ENCODE measurements around the gene TRAPPC13. TPM values are rescaled to one million over a fixed set of nuclear protein-coding genes. Genes with fewer than 3 reads are reported as not detected.
A peak's percentile ranks its signal among the peaks of the same experiment; 100 is the strongest.

Gene TRAPPC13
- total and polyA plus RNA-seq, 10 of the 15 experiments (the other 5 are each of a cell fraction or from before 2014, with no cell fraction given): 16.5 to 35.6 (median 25.0) TPM

- TF ChIP-seq USF1 (IDR thresholded peaks at IDR 0.05; ENCODE audit: borderline replicate concordance, extremely low read length, insufficient read depth, low read depth, low read length) (no peak), YY1 (IDR thresholded peaks at IDR 0.05; ENCODE audit: low read depth, low read length) (peak; percentile 95), ZBTB11 (CRISPR knock-in tag; IDR thresholded peaks at IDR 0.05) (no peak), ZNF592 (IDR thresholded peaks at IDR 0.05) (no peak), MXI1 (IDR thresholded peaks at IDR 0.05; ENCODE audit: low read depth, low read length) (peak; percentile 46), JUND (IDR thresholded peaks at IDR 0.05; ENCODE audit: low read depth, low read length) (no peak), NFIC (IDR thresholded peaks at IDR 0.05; ENCODE audit: low read depth, low read length) (peak; percentile 66), CUX1 (IDR thresholded peaks at IDR 0.05; ENCODE audit: insufficient replicate concordance, low read depth, low read length) (no peak), HDAC6 (IDR thresholded peaks at IDR 0.05; ENCODE audit: unreplicated experiment) (no peak), TARDBP (IDR thresholded peaks at IDR 0.05; ENCODE audit: borderline replicate concordance) (peak; percentile 81; the same call in 1 of the 2 replicates), CREM (IDR thresholded peaks at IDR 0.05; ENCODE audit: low read depth) (peak; percentile 25; the same call in 1 of the 2 replicates)
Observed at GRCh38 chr5:65624571-65625555, at the start of gene TRAPPC13, which contains the start of gene SHLD3 (continued).

Measured in GM12878 (cell line).